Activated naive CD4-positive, alpha-beta T cell treated with anti-CD3 and anti-CD28 coated beads, Interleukin-2, amount 10 ng/mL, durations not matched to agents 7 days and 5 days (primary cell): ENCODE data around the gene SORD.
"Not testable (repeated sequence)": the region's sequence is repeated elsewhere in the genome, so short reads cannot be mapped to it uniquely, and the experiment has no call there.

Source experiments
- CTCF ChIA-PET: fragments of 350-600 bp; sonication (Branson Sonifier 250); formaldehyde crosslinking; loops from one replicate; lab custom pipeline; 2021; ENCODE audit warnings: antibody characterized with exemption; lab: Charles Lee
- DNase-seq: peaks from one replicate; pipeline ENCODE4 v3.0.0-alpha.2; 2020
- H3K27ac Mint-ChIP-seq: one replicate; pipeline ENCODE4 v1.8.0; 2021; ENCODE audit warnings: mild to moderate bottlenecking, moderate library complexity, mixed read lengths
- H3K27me3 Mint-ChIP-seq: one replicate; pipeline ENCODE4 v1.8.0; 2021; ENCODE audit warnings: mild to moderate bottlenecking, mixed read lengths
- H3K36me3 Mint-ChIP-seq: one replicate; pipeline ENCODE4 v1.8.0; 2021; ENCODE audit warnings: mixed read lengths
- H3K4me1 Mint-ChIP-seq: one replicate; pipeline ENCODE4 v1.8.0; 2021; ENCODE audit warnings: mixed read lengths
- H3K4me3 Mint-ChIP-seq: one replicate; pipeline ENCODE4 v1.8.0; 2021; ENCODE audit warnings: mild to moderate bottlenecking, moderate library complexity, mixed read lengths
- H3K9me3 Mint-ChIP-seq: one replicate; pipeline ENCODE4 v1.8.0; 2021; ENCODE audit warnings: mixed read lengths

SORD gene

DNA sequence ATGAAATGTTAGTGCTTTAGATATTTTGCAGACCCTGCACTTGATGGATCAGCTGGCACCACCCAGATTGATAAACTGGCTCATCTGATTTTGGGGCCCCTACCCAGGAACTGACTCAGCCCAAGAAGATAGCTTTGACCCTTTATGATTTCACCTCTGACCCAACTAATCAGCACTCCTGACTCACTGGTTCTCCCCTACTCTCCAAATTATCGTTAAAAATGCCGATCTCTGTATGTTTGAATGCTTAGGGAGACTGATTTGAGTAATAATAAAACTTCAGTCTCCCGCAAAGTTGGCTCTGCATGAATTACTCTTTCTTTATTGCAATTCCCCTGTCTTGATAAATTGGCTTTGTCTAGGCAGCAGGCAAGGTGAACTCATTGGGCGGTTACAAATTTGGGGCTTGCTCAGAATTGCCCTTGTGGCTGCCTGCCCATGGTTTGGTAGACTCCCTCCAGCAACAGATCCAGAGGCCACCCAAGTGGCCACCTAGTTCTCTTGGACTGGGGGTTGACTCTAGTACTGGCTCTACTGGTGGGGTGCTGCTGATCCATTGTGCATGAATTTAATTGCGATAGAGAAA is 18.3 kb upstream of the SORD start:
- H3K36me3 Mint-ChIP-seq, H3K9me3 Mint-ChIP-seq, CTCF ChIA-PET: not testable (repeated sequence)

DNA sequence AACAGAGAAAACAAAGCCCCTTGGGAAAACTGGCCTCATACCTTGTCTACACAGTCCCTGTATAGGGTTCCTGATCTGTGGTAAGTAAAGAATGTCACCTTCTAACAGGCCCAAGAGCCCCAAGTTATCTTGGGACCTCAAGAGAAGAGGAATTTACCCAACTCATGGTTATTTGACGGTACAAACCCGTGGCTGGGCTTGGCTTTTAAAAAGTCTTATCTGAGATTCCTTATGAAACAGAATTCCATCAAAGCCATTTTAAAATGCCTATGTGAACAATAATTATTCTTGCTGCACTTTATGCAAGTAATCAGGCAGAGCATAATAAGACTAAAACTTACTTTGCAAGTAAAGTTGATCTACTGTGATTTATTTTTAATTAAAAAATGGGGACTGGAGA is 13.9 kb upstream of the SORD start:
- DNase-seq: no peak
- Mint-ChIP-seq H3K27me3 (peaks cover 22% of the 10 kb centered on the region), H3K9me3 (peaks cover 1% of the 10 kb centered on the region), H3K36me3 (no peaks in the 10 kb centered on the region), H3K4me1 (no peaks in the 10 kb centered on the region), H3K4me3 (no peak overlapping the region), H3K27ac (no peak overlapping the region)
- CTCF ChIA-PET: no interaction called here

More for the DNA sequence above, 18.3 kb upstream of the SORD start:
- H3K4me3 Mint-ChIP-seq, DNase-seq, H3K27me3 Mint-ChIP-seq, H3K4me1 Mint-ChIP-seq, H3K27ac Mint-ChIP-seq: not testable (repeated sequence)

DNA sequence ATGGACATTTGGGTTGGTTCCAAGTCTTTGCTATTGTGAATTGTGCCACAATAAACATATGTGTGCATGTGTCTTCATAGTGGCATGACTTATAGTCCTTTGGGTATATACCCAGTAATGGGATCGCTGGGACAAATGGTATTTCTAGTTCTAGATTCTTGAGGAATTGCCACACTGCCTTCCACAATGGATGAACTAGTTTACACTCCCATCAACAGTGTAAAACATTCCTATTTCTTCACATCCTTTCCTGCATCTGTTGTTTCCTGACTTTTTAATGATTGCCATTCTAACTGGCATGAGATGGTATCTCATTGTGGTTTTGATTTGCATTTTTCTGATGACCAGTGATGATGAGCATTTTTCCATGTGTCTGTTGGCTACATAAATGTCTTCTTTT is 7.9 kb upstream of the SORD start:
- H3K4me1 Mint-ChIP-seq, H3K36me3 Mint-ChIP-seq, H3K4me3 Mint-ChIP-seq, CTCF ChIA-PET, DNase-seq, H3K27ac Mint-ChIP-seq, H3K9me3 Mint-ChIP-seq: not testable (repeated sequence)
- H3K27me3 Mint-ChIP-seq: peaks cover 47% of the 10 kb centered on the region

DNA sequence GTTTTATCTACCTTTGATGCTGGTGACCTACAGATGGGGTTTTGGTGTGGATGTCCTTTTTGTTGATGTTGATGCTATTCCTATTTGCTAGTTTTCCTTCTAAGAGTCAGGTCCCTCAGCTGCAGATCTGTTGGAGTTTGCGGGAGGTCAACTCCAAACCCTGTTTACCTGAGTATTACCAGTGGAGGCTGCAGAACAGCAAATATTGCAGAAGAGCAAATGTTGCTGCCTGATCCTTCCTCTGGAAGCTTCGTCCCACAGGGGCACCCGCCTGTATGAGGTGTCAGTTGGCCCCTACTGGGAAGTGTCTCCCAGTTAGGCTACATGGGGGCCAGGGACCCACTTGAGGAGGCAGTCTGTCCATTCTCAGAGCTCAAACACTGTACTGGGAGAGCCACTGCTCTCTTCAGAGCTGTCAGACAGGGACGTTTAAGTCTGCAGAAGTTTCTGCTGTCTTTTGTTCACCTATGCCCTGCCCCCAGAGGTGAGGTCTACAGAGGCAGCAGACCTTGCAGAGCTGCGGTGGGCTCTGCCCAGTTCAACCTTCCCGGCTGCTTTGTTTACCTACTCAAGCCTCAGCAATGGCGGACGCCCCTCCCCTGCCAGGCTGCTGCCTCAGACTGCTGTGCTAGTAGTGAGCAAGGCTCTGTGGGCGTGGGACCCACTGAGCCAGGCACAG is 2.6 kb upstream of the SORD start:
- Mint-ChIP-seq H3K27me3 (peaks cover 43% of the 10 kb centered on the region), H3K4me1 (peaks cover 19% of the 10 kb centered on the region)
- H3K4me3 Mint-ChIP-seq, H3K36me3 Mint-ChIP-seq, CTCF ChIA-PET, H3K9me3 Mint-ChIP-seq, DNase-seq, H3K27ac Mint-ChIP-seq: not testable (repeated sequence)

DNA sequence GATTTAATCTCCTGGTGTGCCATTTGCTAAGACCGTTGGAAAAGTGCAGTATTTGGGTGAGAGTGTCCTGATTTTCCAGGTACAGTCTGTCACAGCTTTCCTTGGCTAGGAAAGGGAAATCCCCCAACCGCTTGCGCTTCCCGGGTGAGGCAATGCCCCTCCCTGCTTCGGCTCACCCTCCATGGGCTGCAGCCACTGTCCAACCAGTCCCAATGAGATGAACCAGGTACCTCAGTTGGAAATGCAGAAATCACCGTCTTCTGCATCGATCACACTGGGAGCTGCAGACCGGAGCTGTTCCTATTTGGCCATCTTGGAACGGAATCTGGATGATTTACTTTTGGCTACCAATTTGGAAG is 2.1 kb upstream of the SORD start:
- peaks cover 41% of the 10 kb centered on the region for H3K27me3 Mint-ChIP-seq
- H3K9me3 Mint-ChIP-seq, H3K36me3 Mint-ChIP-seq, DNase-seq, H3K4me3 Mint-ChIP-seq, H3K27ac Mint-ChIP-seq: not testable (repeated sequence)
- peaks cover 19% of the 10 kb centered on the region for H3K4me1 Mint-ChIP-seq
- CTCF ChIA-PET: interaction anchor here (1.1 kb wide), 1 partner anchor 16 kb away, joined by 3 read pairs; no protein-coding TSS in a partner anchor

DNA sequence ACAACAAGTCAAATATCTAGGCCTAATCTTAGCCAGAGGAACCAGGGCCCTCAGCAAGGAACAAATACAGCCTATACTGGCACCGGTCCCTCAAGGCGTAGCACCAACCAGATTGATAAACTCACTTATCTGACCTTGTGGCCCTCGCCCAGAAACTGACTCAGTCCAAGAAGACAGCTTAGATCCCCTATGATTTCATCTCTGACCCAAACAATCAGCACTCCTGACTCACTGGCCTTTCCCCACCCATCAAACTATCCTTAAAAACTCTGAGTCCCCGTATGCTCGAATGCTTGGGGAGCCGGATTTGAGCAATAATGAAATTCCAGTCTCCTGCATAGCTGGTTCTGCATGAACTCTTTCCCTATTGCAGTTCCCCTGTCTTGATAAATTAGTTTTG is 1.6 kb upstream of the SORD start:
- no peak for DNase-seq
- H3K4me3 Mint-ChIP-seq: no peak overlapping the region
- no peaks in the 10 kb centered on the region for H3K36me3 Mint-ChIP-seq
- CTCF ChIA-PET: interaction anchor here (1.1 kb wide), 1 partner anchor 16 kb away, joined by 3 read pairs; no protein-coding TSS in a partner anchor
- peaks cover 39% of the 10 kb centered on the region for H3K27me3 Mint-ChIP-seq
- no peak overlapping the region for H3K27ac Mint-ChIP-seq
- no peaks in the 10 kb centered on the region for H3K9me3 Mint-ChIP-seq
- H3K4me1 Mint-ChIP-seq: peaks cover 22% of the 10 kb centered on the region

DNA sequence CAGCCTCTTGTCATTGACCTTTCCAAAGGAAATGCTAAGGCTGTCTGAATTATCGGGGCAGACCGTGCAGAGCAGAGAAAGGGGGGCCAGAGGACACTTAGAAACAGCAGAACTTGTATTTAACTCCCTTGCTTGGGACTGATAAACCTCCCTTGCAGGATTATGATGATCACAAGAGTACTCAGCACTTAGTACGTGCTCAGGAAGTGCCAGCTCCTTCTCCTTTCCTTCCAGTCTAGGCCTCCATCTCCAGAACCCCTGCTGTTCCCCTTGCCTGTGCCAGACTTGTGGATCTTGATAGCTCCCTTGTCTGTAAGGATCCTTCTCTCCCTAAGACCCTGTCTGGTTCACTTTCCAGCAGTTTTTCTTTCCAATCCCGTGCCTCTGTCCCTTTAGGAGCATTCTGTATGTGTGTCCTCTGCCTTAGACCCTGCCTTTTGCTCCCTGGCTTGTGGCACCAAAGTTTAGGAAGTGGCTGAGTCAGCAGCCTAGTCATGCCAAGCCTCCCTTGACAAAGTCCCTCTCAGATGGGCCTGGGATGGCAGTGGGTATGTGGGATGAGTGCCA is 747 bp downstream of the SORD start:
- Mint-ChIP-seq H3K27ac (no peak overlapping the region), H3K4me1 (peaks cover 22% of the 10 kb centered on the region), H3K36me3 (no peaks in the 10 kb centered on the region), H3K9me3 (no peaks in the 10 kb centered on the region), H3K4me3 (peak overlapping the region; percentile 78), H3K27me3 (peaks cover 27% of the 10 kb centered on the region)
- CTCF ChIA-PET: interaction anchor here (1.1 to 2.0 kb wide), 2 partner anchors 12 to 94 kb away, joined by 6 to 10 read pairs; no protein-coding TSS in a partner anchor
- no peak for DNase-seq

DNA sequence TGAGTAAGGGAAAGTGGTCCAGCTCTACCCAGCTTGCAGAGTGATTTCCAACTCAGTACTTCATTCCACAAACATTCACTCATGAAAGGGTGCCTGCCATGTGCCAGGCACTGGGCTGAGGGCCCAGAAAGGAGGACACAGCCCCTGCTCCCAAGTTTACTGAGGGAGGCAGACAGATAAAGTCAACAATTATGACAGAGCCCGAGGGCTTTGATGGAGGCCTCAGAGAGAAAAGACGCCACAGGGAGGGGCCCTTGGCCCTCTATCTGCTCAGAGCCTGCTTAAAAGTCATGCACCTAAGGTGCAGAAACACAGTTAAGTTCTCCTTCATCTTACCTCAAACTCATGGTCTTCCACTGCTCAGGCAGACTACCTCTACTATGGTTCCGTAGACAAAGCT is 1.7 kb downstream of the SORD start:
- H3K36me3 Mint-ChIP-seq, H3K27ac Mint-ChIP-seq, H3K4me3 Mint-ChIP-seq, DNase-seq, H3K9me3 Mint-ChIP-seq: not testable (repeated sequence)
- peaks cover 22% of the 10 kb centered on the region for H3K4me1 Mint-ChIP-seq
- H3K27me3 Mint-ChIP-seq: peaks cover 22% of the 10 kb centered on the region
- CTCF ChIA-PET: interaction anchor here (2.0 kb wide), 1 partner anchor 11 kb away, joined by 10 read pairs; no protein-coding TSS in a partner anchor

DNA sequence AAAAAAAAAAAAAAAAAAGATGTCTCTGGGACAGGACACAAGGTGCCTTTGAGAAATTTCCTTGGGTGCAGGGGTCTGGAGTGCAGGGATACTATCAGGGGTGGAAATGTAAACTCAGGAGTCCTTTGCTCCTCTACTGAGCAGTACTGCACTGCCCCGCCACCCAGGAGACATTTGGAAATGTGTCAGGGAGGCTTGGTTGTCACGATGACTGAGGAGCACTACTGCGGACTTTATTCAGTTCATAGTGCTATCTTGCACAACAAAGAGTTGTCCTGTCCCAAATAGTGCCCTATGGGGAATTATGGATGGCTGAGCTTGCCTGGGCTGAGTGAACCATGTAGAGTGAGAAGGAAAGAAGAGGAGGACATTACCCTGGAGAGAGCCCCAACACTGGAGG is 2.6 kb downstream of the SORD start:
- H3K9me3 Mint-ChIP-seq, H3K36me3 Mint-ChIP-seq, CTCF ChIA-PET, H3K4me3 Mint-ChIP-seq, DNase-seq, H3K27ac Mint-ChIP-seq: not testable (repeated sequence)
- Mint-ChIP-seq H3K4me1 (peaks cover 22% of the 10 kb centered on the region), H3K27me3 (peaks cover 12% of the 10 kb centered on the region)

DNA sequence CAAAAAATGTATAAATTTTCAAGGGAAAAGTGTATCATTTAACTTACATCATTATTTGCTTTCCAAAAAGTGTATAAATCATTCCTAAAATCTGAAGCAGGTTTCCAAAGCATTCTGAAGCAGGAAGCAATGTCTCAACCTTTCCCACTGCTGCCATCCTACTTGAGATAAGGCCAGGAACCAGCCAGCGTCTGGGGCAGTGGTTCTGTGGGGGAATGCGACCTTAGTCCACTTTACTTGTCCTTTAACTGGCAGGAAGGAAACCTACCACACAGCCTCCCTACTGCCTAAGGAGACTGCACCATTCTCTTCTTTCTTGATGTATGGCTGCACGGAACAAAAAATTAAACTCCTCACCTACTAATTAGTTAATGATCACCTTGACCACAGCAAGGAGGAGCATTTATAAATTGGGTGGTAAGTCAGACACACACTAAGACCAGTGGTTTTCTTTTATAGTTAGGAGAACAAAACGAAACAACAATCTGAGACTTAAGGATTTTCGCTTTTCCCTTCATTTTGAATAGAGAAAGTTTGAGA is 3.7 kb downstream of the SORD start:
- Mint-ChIP-seq H3K9me3 (no peaks in the 10 kb centered on the region), H3K4me1 (peaks cover 22% of the 10 kb centered on the region), H3K27me3 (peaks cover under 1% of the 10 kb centered on the region), H3K4me3 (no peak overlapping the region), H3K27ac (no peak overlapping the region), H3K36me3 (no peaks in the 10 kb centered on the region)
- CTCF ChIA-PET: interaction anchor here (1.2 kb wide), 1 partner anchor 11 kb away, joined by 4 read pairs; no protein-coding TSS in a partner anchor
- DNase-seq: no peak

DNA sequence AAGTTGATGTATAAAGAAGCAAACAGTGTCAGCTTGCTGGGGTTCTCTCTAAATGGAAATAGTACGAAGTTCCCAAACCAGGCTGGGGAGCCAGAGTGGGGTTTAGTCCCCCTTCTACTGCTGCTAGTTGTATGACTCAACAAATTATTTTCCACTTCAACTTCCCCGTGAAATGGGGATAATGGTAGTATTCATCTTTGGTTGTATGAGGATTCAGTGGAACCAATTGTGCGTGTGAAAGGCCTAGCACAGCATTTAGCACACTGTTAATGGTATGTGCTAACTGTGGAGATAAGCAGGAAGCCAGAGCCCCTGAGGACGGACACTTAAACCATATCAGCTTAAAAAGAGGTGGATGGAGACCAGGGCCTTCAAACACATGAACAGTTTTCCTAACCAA is 4.2 kb downstream of the SORD start:
- Mint-ChIP-seq H3K27me3 (no peaks in the 10 kb centered on the region), H3K4me1 (peaks cover 22% of the 10 kb centered on the region), H3K4me3 (no peak overlapping the region), H3K36me3 (no peaks in the 10 kb centered on the region), H3K9me3 (no peaks in the 10 kb centered on the region), H3K27ac (no peak overlapping the region)
- CTCF ChIA-PET: interaction anchor here (1.2 kb wide), 1 partner anchor 10 kb away, joined by 4 read pairs; no protein-coding TSS in a partner anchor
- no peak for DNase-seq

DNA sequence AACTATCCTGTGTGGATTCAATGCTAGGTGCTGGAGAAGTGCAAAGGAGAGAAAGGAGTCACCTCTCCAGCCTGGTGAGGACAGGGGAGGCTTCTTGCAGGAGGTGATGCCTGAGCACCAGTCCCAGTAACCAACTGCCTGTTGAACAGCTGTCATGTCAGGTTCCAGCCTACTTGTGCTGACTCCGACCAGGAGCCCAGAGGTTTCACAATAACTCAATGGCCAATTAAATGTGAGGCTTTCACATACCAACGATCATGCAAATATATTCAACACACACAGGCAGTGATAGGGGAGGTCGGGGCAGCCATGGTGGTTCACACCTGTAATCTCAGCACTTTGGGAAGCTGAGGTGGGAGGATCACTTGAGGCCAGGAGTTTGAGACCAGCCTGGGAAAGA is 7.7 kb downstream of the SORD start:
- no peak overlapping the region for H3K27ac Mint-ChIP-seq
- H3K27me3 Mint-ChIP-seq: no peaks in the 10 kb centered on the region
- CTCF ChIA-PET: no interaction called here
- H3K9me3 Mint-ChIP-seq: no peaks in the 10 kb centered on the region
- DNase-seq: no peak
- H3K36me3 Mint-ChIP-seq: no peaks in the 10 kb centered on the region
- no peak overlapping the region for H3K4me3 Mint-ChIP-seq
- peaks cover 6% of the 10 kb centered on the region for H3K4me1 Mint-ChIP-seq

DNA sequence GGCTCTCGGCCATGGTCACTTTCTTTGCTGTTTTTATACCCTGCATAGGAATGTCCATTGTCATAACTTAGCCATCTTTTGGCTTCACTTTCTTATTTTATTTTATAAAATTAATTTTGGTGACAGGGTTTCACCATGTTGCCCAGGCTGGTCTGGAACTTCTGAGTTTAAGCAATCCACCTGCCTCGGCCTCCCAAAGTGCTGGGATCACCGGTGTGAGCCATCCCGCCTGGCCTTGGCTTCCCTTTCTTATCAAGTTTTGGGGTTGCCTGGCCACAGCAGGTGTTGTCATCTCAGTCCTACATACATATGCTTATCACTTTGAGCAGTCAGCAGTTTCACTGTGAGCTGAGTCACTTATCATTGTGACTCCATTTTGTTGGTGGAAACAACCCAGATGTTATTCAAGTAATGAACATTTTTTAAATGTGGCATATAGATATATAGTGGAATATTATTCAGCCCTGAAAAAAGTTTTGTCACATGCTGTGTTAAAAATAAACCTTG is 8.6 kb downstream of the SORD start:
- H3K27ac Mint-ChIP-seq, CTCF ChIA-PET, H3K4me3 Mint-ChIP-seq, H3K9me3 Mint-ChIP-seq, H3K27me3 Mint-ChIP-seq, H3K36me3 Mint-ChIP-seq, DNase-seq: not testable (repeated sequence)
- H3K4me1 Mint-ChIP-seq: peaks cover 10% of the 10 kb centered on the region

DNA sequence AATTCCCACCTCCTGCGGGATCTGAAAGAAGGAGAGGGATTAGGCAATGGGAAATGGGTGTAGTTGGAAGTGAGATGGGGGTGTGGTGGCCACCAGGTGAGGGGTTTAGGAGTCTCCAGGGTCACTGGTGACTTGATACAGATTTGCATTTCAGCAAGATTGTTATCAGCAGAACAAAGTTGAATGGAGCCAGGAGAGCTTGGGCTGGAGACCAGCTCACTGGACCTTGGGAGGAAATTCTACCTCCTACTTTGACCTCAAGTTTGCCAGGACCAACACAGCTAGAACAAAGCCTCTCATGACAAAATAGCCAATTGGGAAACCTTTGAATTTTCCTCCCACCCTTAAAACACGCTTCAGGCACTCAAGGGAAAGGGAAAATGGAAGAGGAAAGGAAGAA is 9.5 kb downstream of the SORD start:
- DNase-seq, H3K36me3 Mint-ChIP-seq, H3K4me3 Mint-ChIP-seq, H3K27ac Mint-ChIP-seq, CTCF ChIA-PET, H3K9me3 Mint-ChIP-seq, H3K27me3 Mint-ChIP-seq: not testable (repeated sequence)
- peaks cover 20% of the 10 kb centered on the region for H3K4me1 Mint-ChIP-seq
